ENCODE data around the gene RAD18.
A peak's percentile ranks its signal among the peaks of the same experiment; 100 is the strongest.

The RAD18 gene

DNA sequence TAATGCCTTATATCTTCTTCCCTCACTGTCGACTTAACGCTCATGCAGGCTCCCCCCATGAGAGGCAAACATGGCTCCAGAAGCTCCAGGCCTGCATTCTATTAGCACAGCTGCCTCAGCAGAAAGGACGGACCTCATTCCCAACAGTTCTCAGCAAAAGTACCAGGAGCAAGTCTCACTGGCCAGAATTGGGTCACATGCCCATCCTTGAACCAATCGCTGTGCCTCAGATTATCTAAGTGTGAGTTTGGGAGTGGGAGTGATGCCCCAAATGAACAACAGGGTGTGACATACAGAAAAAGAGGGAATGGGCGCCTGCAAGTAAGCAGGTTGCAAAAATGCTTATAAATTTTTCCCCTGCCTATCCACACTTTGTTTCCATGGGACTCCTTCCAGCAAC is 4.3 kb upstream of the RAD18 start:
- no peak for DNase-seq (ENCODE audit: low spot score)
- H3K4me3 ChIP-seq: no peak overlapping the region
- TF ChIP-seq, protein P1, sequence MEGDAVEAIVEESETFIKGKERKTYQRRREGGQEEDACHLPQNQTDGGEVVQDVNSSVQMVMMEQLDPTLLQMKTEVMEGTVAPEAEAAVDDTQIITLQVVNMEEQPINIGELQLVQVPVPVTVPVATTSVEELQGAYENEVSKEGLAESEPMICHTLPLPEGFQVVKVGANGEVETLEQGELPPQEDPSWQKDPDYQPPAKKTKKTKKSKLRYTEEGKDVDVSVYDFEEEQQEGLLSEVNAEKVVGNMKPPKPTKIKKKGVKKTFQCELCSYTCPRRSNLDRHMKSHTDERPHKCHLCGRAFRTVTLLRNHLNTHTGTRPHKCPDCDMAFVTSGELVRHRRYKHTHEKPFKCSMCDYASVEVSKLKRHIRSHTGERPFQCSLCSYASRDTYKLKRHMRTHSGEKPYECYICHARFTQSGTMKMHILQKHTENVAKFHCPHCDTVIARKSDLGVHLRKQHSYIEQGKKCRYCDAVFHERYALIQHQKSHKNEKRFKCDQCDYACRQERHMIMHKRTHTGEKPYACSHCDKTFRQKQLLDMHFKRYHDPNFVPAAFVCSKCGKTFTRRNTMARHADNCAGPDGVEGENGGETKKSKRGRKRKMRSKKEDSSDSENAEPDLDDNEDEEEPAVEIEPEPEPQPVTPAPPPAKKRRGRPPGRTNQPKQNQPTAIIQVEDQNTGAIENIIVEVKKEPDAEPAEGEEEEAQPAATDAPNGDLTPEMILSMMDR (IDR thresholded peaks at IDR 0.05): no peak

DNA sequence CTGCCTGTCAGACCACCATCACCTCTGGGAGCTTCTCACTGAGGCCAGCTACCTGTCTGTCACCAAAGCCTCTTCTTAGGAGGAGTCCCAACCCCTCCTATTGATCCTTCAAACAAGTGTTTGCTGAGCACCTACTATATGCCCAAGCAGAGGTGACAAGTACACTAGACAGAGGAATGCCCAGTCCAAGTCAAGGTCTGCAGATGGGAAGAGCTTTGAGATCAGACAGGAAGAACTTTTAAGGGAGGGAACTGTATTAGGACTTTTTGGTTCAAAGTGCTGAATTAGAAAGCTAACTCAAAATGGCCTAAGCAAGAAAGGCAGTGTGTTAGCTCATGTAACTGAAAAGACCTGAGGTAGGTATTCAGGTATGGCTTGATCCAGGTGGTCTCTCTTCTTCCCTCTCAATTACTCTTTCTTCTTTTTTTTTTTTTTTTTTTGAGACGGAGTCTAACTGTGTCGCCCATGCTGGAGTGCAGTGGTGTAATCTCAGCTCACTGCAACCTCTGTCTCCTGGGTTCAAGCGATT is 3.6 kb upstream of the RAD18 start:
- TF ChIP-seq, protein P1 (IDR thresholded peaks at IDR 0.05): no peak
- Histone ChIP-seq H3K4me3 (no peak overlapping the region), H3K27ac (no peak overlapping the region)
- DNase-seq (ENCODE audit: low spot score): no peak

More for the DNA sequence above, 4.3 kb upstream of the RAD18 start:
- no peak overlapping the region for H3K27ac ChIP-seq

DNA sequence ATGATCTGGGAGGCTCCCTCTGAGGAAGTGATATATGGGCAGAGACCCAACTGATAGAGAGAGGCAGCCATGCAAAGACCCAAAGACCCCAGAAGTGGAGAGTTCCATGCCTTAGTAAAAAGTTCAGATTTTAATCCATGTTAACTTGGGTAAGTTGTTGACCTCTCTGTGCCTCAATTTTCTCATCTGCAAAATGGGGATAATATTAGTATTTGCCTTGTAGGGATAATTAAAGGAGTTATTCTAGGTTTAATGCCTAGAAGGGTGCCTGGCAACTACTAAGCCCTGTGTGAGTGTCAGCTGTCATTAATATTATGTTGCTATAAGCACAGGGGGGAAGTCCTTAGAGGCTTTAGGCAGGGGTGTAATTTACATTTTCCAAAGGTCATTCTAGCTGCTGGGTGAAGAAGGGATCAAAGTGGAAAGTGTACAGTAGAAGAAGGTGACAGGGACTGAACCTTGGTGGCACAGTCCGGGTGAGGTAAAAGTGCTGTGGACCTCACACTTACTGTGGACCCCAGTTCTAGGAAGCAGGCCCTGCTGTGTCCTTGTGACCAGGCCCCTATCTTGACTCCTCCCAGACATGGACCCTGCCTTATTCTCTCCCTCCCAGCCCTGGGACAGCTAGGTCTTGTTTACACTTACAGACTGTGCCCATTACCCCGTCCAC is 3.0 kb upstream of the RAD18 start:
- Histone ChIP-seq H3K4me3 (no peak overlapping the region), H3K27ac (no peak overlapping the region)
- no peak for DNase-seq (ENCODE audit: low spot score)
- TF ChIP-seq, protein P1 (IDR thresholded peaks at IDR 0.05): no peak

DNA sequence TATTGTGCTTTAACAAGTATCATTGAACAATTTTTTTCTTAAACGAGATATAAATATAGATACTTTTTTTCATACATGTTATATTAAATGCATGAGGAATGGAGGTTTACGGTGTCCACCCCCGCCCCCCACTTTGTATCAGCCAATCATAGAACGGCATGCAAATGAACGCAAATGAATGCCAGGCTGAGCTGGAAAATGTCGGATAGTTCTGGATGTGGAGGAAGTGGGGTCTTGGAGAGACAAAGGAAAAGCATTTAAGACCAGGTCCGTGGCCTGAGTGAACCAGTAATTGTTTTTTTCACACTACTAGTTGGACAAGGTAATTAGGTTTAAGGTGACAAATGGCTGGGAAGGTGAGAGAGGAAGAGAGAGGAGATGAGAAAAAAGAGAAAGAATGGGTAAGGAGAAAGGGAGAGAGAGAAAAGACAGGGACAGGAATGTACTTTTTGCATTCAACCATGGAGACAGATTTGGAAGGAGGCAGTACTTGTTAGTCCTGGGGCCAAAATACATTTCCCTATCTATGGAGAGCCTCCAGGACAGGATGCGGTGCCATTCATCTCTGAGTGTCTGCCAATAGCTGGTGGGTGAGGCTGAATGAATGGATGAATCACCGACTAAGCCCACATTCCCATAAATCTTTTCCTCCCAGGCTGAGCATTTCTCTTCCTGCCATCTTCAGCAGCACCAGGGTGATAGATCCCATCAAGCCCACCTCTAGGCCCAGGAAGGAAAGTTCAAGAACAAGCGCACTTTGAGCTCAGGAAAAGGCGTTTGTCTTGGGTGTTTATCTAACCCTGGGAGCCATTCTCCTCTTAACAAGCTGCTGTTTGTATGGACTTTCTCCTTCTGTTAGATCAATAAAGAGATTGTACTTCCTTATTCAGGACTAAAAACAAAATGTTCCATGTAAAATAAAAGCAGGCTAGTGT is 1.4 kb upstream of the RAD18 start:
- TF ChIP-seq, protein P1 (IDR thresholded peaks at IDR 0.05): no peak
- no peak overlapping the region for H3K27ac ChIP-seq
- DNase-seq (ENCODE audit: low spot score): no peak
- no peak overlapping the region for H3K4me3 ChIP-seq

DNA sequence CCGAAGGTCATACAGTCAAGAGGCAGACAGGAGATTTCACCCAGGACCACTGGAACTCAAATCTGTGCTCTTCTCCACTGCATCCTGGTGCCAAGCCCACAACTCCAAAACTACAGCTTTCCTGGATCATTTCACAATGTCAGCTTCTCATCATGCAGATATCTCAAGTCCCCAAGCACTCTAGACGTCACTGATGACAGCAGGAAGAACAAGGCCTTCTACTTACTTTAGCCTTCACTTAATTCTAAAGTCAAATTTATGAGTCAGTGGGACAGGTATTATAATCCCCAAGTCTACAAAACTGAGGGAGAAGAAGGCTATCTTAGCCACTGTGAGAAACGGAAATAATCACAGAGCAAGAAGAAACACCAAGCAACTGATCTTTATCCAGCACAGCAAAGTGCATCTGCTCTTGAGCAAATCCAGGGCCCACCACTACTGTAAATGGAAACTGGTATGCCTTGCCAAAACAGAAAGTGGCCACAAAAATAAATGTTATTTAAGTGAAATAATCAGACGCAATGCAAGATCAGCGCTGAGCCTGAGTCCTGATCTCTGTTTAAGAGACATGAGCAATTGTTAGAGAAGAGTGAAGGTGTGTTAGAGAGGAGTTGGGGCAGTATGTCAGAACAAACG is 928 bp downstream of the RAD18 start:
- peak overlapping the region in 1 of 2 donors; percentile 79 for H3K27ac ChIP-seq
- no peak for DNase-seq (ENCODE audit: low spot score)
- H3K4me3 ChIP-seq: peak overlapping the region; percentile 81
- TF ChIP-seq, protein P1 (IDR thresholded peaks at IDR 0.05): no peak

DNA sequence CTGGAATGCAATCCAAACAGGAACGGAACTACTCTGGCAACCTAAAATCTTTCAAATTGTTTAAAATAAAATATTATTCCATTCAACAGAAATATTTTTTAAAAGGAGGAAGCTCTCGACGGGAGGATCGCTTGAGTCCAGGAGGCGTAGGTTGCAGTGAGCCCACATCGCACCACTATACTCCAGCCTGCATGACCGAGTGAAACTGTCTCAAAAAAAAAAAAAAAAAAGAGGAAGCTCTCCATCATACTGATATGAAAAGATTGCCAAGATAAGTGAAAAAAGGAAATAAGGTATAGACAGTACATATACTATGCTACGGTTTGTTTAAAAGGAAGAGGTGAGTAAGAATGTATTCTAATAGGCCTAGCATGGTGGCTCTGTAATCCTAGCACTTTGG is 3.6 kb downstream of the RAD18 start:
- Histone ChIP-seq H3K27ac (no peak overlapping the region), H3K4me3 (no peak overlapping the region)
- TF ChIP-seq, protein P1 (IDR thresholded peaks at IDR 0.05): no peak
- DNase-seq (ENCODE audit: low spot score): no peak

Data from coronary artery (tissue), 2 donors.